Smooth muscle cell (in vitro differentiated cells): ENCODE results near the gene ADCK1. TPM values are rescaled to one million over a fixed set of nuclear protein-coding genes. Genes with fewer than 3 reads are reported as not detected.

Source experiments
- DNase-seq: peaks from one replicate; lab custom pipeline; 2025; ENCODE audit not compliant: unreplicated experiment; lab: John Stamatoyannopoulos, UW
- H2AFZ ChIP-seq: fragments of 200-600 bp; sonication (generic); 2 replicates; pipeline ENCODE4 v1.6.0; 2016; ENCODE audit warnings: antibody characterized with exemption, low read depth, mild to moderate bottlenecking
- H3F3A ChIP-seq: fragments of 200-600 bp; sonication (generic); 2 replicates; pipeline ENCODE4 v1.6.0; 2017; ENCODE audit warnings: antibody characterized with exemption, low read depth
- H3K27ac ChIP-seq: fragments of 200-600 bp; sonication (generic); 2 replicates; pipeline ENCODE4 v1.5.1; 2016; ENCODE audit warnings: low read depth, mild to moderate bottlenecking
- H3K27me3 ChIP-seq: fragments of 200-600 bp; sonication (generic); 2 replicates; pipeline ENCODE4 v1.6.1; 2016; ENCODE audit warnings: low read depth, mild to moderate bottlenecking
- H3K36me3 ChIP-seq: fragments of 200-600 bp; sonication (generic); 2 replicates; pipeline ENCODE4 v1.5.1; 2016; ENCODE audit warnings: low read depth
- H3K4me1 ChIP-seq: fragments of 200-600 bp; sonication (generic); 2 replicates; pipeline ENCODE4 v1.5.1; 2016; ENCODE audit warnings: low read depth
- H3K4me2 ChIP-seq: fragments of 200-600 bp; sonication (generic); 2 replicates; pipeline ENCODE4 v1.6.0; 2016; ENCODE audit warnings: mild to moderate bottlenecking
- H3K4me3 ChIP-seq: fragments of 200-600 bp; sonication (generic); 2 replicates; pipeline ENCODE4 v1.5.1; 2016; ENCODE audit warnings: mild to moderate bottlenecking
- H3K79me2 ChIP-seq: fragments of 200-600 bp; sonication (generic); 2 replicates; pipeline ENCODE4 v1.6.0; 2016; ENCODE audit warnings: low read depth, mild to moderate bottlenecking
- H3K9ac ChIP-seq: fragments of 200-600 bp; sonication (generic); 2 replicates; pipeline ENCODE4 v1.6.0; 2016; ENCODE audit warnings: low read depth
- H3K9me3 ChIP-seq: fragments of 200-600 bp; sonication (generic); replicated peaks from 2 replicates; pipeline ENCODE4 v1.5.1; 2016; ENCODE audit warnings: low read depth
- H4K20me1 ChIP-seq: fragments of 200-600 bp; sonication (generic); 2 replicates; pipeline ENCODE4 v1.6.0; 2016; ENCODE audit warnings: low read depth
- WGBS: methylation state at CpG from one replicate; pipeline ENCODE4 v1.1.7; 2016; ENCODE audit warnings: low lambda C conversion rate; 5-methylcytosine and 5-hydroxymethylcytosine counted together
- polyA plus RNA-seq: library from polyadenylated mRNA; unstranded; fragments of >200 nt; fragmentation: Nextera tagmentation; extraction: Ambion mirVana; gene quantifications from 2 replicates; pipeline ENCODE4 v1.2.1, GENCODE V29; 2016
- total RNA-seq: library from RNA; depleted of rRNA; stranded (reverse); fragments of >200 nt; gene quantifications from 2 replicates; pipeline ENCODE4 v1.2.3, GENCODE V29; 2014
- TF ChIP-seq, protein P1 (sequence below): fragments of 200-600 bp; sonication (generic); IDR thresholded peaks from 2 replicates; pipeline ENCODE4 v1.5.1; 2017; ENCODE audit warnings: borderline replicate concordance, mild to moderate bottlenecking, antibody characterized with exemption; ENCODE audit not compliant: insufficient read depth, poor library complexity, severe bottlenecking

ADCK1 gene
- total and polyA plus RNA-seq, 2 experiments from 2014 or later = 4.2 to 5.1 TPM

DNA sequence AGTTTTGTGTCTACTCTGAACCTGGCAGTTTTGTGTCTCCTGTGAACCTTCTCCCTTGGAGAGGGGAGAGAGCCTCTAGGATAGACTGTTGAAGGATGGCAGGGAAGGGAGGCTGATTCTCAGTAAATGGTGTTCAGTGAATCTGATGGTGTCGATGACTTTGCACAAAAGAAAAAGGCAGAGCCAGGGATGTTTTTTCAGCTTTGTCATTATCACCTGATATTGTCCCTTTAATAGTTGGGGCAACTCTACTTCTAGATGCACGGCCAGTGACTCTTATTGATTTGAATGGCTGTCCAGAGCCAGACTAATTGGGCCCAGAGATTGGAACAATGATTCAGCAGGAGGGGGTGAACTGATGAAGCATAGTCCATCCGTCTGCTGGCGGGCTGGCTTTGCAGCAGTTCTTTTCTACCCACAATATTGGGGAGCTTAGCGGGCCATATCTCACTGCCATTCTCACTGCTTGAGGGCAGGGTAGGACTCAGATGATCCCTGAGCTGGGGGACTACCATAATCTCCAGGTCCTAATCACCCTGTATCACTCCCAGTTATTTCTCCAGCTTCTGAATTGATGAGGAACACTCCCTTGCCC, 93.1 kb downstream of the ADCK1 start:
- Histone ChIP-seq H3K36me3 (no peaks in the 10 kb centered on the region), H3K9ac (no peak overlapping the region), H3K9me3 (no peaks in the 10 kb centered on the region), H3K27ac (no peak overlapping the region), H3F3A (no peaks in the 10 kb centered on the region), H4K20me1 (no peaks in the 10 kb centered on the region), H3K4me1 (no peaks in the 10 kb centered on the region), H3K4me3 (no peak overlapping the region), H3K79me2 (no peaks in the 10 kb centered on the region), H3K27me3 (no peaks in the 10 kb centered on the region), H2AFZ (no peak overlapping the region), H3K4me2 (no peak overlapping the region)
- 96% methylated on average over 5 of the region's 5 CpGs for WGBS
- TF ChIP-seq, protein P1, sequence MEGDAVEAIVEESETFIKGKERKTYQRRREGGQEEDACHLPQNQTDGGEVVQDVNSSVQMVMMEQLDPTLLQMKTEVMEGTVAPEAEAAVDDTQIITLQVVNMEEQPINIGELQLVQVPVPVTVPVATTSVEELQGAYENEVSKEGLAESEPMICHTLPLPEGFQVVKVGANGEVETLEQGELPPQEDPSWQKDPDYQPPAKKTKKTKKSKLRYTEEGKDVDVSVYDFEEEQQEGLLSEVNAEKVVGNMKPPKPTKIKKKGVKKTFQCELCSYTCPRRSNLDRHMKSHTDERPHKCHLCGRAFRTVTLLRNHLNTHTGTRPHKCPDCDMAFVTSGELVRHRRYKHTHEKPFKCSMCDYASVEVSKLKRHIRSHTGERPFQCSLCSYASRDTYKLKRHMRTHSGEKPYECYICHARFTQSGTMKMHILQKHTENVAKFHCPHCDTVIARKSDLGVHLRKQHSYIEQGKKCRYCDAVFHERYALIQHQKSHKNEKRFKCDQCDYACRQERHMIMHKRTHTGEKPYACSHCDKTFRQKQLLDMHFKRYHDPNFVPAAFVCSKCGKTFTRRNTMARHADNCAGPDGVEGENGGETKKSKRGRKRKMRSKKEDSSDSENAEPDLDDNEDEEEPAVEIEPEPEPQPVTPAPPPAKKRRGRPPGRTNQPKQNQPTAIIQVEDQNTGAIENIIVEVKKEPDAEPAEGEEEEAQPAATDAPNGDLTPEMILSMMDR = no peak
- no peak for DNase-seq

- Histone ChIP-seq H2AFZ (no peak overlapping the region), H3K4me3 (no peak overlapping the region), H3K9me3 (no peaks in the 10 kb centered on the region), H3K4me1 (no peaks in the 10 kb centered on the region), H3K4me2 (no peak overlapping the region), H3K79me2 (no peaks in the 10 kb centered on the region), H3K9ac (no peak overlapping the region), H4K20me1 (no peaks in the 10 kb centered on the region), H3K27me3 (no peaks in the 10 kb centered on the region), H3F3A (no peaks in the 10 kb centered on the region), H3K27ac (no peak overlapping the region), H3K36me3 (no peaks in the 10 kb centered on the region)
- WGBS = 73% methylated on average over 2 of the region's 2 CpGs
- TF ChIP-seq, protein P1 = no peak
- no peak for DNase-seq
Observed at GRCh38 chr14:77897374-77897773, 97.5 kb downstream of the ADCK1 start.

DNA sequence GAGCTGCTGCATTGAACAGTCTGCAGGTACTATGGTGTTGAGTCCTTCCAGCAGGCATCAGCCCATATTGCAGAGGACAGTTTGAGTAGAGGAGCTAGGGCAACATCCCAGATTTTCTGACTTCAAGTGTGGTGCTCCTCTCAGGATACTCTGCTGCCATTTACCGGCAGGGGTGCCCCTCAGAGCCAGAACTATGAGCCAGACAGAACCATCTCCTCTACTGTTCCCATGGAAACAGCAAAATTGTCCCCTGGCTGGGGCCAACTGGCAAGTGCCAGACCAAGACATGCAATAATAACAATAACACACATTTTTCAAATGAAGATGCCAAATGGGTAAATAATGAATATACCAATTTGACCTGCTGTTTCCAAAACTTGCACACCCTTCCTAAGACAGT, 102.9 kb downstream of the ADCK1 start:
- Histone ChIP-seq H3K36me3 (no peaks in the 10 kb centered on the region), H3K9ac (no peak overlapping the region), H3K27me3 (no peaks in the 10 kb centered on the region), H3F3A (no peaks in the 10 kb centered on the region), H2AFZ (no peak overlapping the region), H4K20me1 (no peaks in the 10 kb centered on the region), H3K4me1 (no peaks in the 10 kb centered on the region), H3K4me2 (no peak overlapping the region), H3K9me3 (no peaks in the 10 kb centered on the region), H3K4me3 (no peak overlapping the region), H3K27ac (no peak overlapping the region), H3K79me2 (no peaks in the 10 kb centered on the region)
- TF ChIP-seq, protein P1 = no peak
- WGBS = 100% methylated on average over 1 of the region's 1 CpG
- no peak for DNase-seq

DNA sequence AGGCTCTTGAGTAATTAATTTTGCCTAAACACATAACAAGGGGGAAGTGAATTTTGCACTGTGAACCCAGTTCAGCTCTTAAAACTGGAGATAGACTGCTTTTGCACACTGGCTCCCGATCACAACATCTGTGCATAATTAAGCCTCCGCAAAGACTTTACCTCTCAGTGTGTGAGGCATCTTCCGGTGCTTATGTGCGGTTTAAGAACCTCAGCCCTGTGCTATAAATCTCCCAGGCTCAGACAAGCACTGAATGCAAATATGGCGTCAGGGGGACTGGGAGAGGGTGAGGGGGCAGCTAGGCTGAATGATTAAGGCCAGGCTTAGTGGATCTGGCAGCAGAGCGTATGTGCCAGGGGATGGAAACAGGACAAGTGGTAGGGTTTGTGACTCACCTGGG, 103.3 kb downstream of the ADCK1 start:
- no peaks in the 10 kb centered on the region for H3K79me2 ChIP-seq
- no peaks in the 10 kb centered on the region for H3K4me1 ChIP-seq
- H3F3A ChIP-seq = no peaks in the 10 kb centered on the region
- no peak overlapping the region for H3K4me3 ChIP-seq
- H3K36me3 ChIP-seq = no peaks in the 10 kb centered on the region
- DNase-seq = no peak
- no peaks in the 10 kb centered on the region for H3K27me3 ChIP-seq
- H3K9ac ChIP-seq = no peak overlapping the region
- no peaks in the 10 kb centered on the region for H3K9me3 ChIP-seq
- H3K4me2 ChIP-seq = no peak overlapping the region
- no peaks in the 10 kb centered on the region for H4K20me1 ChIP-seq
- TF ChIP-seq, protein P1 = no peak
- 74% methylated on average over 6 of the region's 6 CpGs for WGBS
- H3K27ac ChIP-seq = no peak overlapping the region
- no peak overlapping the region for H2AFZ ChIP-seq
